K562 (cell line): ENCODE data around the gene OXT. TPM values are rescaled to one million over a fixed set of nuclear protein-coding genes. Genes with fewer than 3 reads are reported as not detected.
A peak's percentile ranks its signal among the peaks of the same experiment; 100 is the strongest.

Source experiments
- CTCF ChIP-seq, 3 experiments: IDR thresholded peaks in 2 of 3; conservative IDR thresholded peaks in 1 of 3; 2 replicates each; pipeline ENCODE4 v1.5.1; 2011 to 2012; ENCODE audit warnings: low read length in 3 of 3, mild to moderate bottlenecking in 3 of 3, control low read depth in 2 of 3, improper control_type of control experiment in 1 of 3, inconsistent platforms in 1 of 3, low read depth in 1 of 3, mixed read lengths in 1 of 3, moderate library complexity in 1 of 3; ENCODE audit not compliant: insufficient read depth in 2 of 3
- MAFF ChIP-seq: IDR thresholded peaks from 2 replicates; pipeline ENCODE4 v1.6.1; 2012; ENCODE audit warnings: low read length, improper control_type of control experiment
- REST ChIP-seq, 2 experiments: fragments of 450-650 bp; formaldehyde crosslinking in 1 of 2; IDR thresholded peaks; 2 replicates each; pipeline versions ENCODE4 v1.4.0 to v1.6.1; 2014 to 2020; ENCODE audit warnings: mild to moderate bottlenecking in 2 of 2, borderline replicate concordance in 1 of 2, low read depth in 1 of 2
- SAFB2 ChIP-seq: fragments of 200-400 bp; formaldehyde crosslinking; IDR thresholded peaks from 2 replicates; pipeline ENCODE4 v1.6.1; 2018; ENCODE audit warnings: borderline replicate concordance, low read length, low read depth, moderate library complexity; ENCODE audit not compliant: severe bottlenecking
- TFAP4 ChIP-seq: sonication (generic); formaldehyde crosslinking; IDR thresholded peaks from 2 replicates; pipeline ENCODE4 v1.8.0; 2022; ENCODE audit warnings: missing genetic modification reagents, mild to moderate bottlenecking, moderate library complexity, borderline replicate concordance
- YBX1 ChIP-seq: fragments of 450-650 bp; IDR thresholded peaks from 2 replicates; pipeline ENCODE4 v1.7.1; 2016; ENCODE audit warnings: mild to moderate bottlenecking
- ZBTB11 ChIP-seq, 3 experiments: fragments of 200-800 bp in 1 of 3; fragments of 250-450 bp in 1 of 3; fragments of 450-650 bp in 1 of 3; sonication (Bioruptor Pico) in 1 of 3; sonication (Bioruptor generic) in 1 of 3; formaldehyde crosslinking in 1 of 3; IDR thresholded peaks; 2 replicates each; pipeline versions ENCODE4 v1.6.1 to v1.8.0; 2016 to 2022; ENCODE audit warnings: mild to moderate bottlenecking in 2 of 3, missing genetic modification characterization in 2 of 3, missing compliant biosample characterization in 1 of 3, moderate library complexity in 1 of 3
- ZEB2 ChIP-seq: fragments of 450-650 bp; IDR thresholded peaks from 2 replicates; pipeline ENCODE4 v1.6.1; 2016
- ZNF184 ChIP-seq: sonication (generic); formaldehyde crosslinking; IDR thresholded peaks from 2 replicates; pipeline ENCODE4 v1.5.0; 2020; ENCODE audit warnings: missing genetic modification reagents
- ZNF583 ChIP-seq: fragments of 250-450 bp; sonication (Bioruptor Pico); IDR thresholded peaks from 2 replicates; pipeline ENCODE4 v1.4.0; 2020
- polyA plus RNA-seq, 8 experiments: library from polyadenylated mRNA; depleted of rRNA in 4 of 8; stranded (reverse) in 5 of 8; unstranded in 3 of 8; fragments of >200 nt; fragmentation: Nextera tagmentation in 2 of 8; fragmentation: Illumina TruSeq in 1 of 8; extraction: Ambion mirVana in 2 of 8; extraction: Trizol in 1 of 8; gene quantifications; 2 replicates each; pipeline versions ENCODE4 v1.2.1 to v1.2.3, GENCODE V29; 2011 to 2014; ENCODE audit warnings: inconsistent platforms in 1 of 8, missing spikeins in 1 of 8
- total RNA-seq, 7 experiments: library from RNA; depleted of rRNA in 6 of 7; stranded (reverse); fragments of >200 nt in 6 of 7; fragmentation: Illumina TruSeq in 2 of 7; extraction: Trizol in 2 of 7; gene quantifications; 2 replicates each; pipeline versions ENCODE4 v1.2.1 to v1.2.3, GENCODE V29; 2011 to 2021; ENCODE audit warnings: low replicate concordance in 1 of 7

Gene OXT
- total and polyA plus RNA-seq, 9 of the 15 experiments (the other 6 are each of a cell fraction or from before 2014, with no cell fraction given): not detected

- TF ChIP-seq REST (IDR thresholded peaks at IDR 0.05; ENCODE audit: borderline replicate concordance) (peak; percentile 7), REST (CRISPR knock-in tag; IDR thresholded peaks at IDR 0.05; ENCODE audit: low read depth) (no peak), MAFF (no peak), ZEB2 (no peak), ZBTB11 (CRISPR knock-in tag; IDR thresholded peaks at IDR 0.05) (no peak), ZNF583 (CRISPR knock-in tag) (no peak), ZNF184 (CRISPR knock-in tag) (no peak), SAFB2 (no peak), CTCF (IDR thresholded peaks at IDR 0.05 in 2 of 3, conservative IDR thresholded peaks at IDR 0.05 in 1 of 3; ENCODE audit: insufficient read depth in 2 of 3, low read depth in 1 of 3, low read length in 3 of 3) (peak; percentile 43 to 54 (median 52)), TFAP4 (peak; percentile 17; the same call in 1 of the 2 replicates), YBX1 (no peak)
Observed at GRCh38 chr20:3068986-3069900, 2.2 kb upstream of the OXT start (continued).
